Peyer's patch (tissue), 4 donors: Measurements from ENCODE around the gene CRB2.

Source experiments
- POLR2A ChIP-seq, 2 donors: fragments of 450-650 bp; IDR thresholded peaks; one replicate each; pipeline ENCODE4 v1.5.1; 2017; ENCODE audit warnings: antibody characterized with exemption in 2 of 2, mild to moderate bottlenecking in 2 of 2, moderate library complexity in 2 of 2
- TF ChIP-seq, protein P1 (sequence below), 6 experiments: fragments of 450-650 bp in 4 of 6; fragments of 200-600 bp in 2 of 6; sonication (generic) in 1 of 6; IDR thresholded peaks; one replicate each; pipeline ENCODE4 v1.5.1; 2017 to 2019; ENCODE audit warnings: antibody characterized with exemption in 6 of 6, mild to moderate bottlenecking in 3 of 6, moderate library complexity in 1 of 6

DNA sequence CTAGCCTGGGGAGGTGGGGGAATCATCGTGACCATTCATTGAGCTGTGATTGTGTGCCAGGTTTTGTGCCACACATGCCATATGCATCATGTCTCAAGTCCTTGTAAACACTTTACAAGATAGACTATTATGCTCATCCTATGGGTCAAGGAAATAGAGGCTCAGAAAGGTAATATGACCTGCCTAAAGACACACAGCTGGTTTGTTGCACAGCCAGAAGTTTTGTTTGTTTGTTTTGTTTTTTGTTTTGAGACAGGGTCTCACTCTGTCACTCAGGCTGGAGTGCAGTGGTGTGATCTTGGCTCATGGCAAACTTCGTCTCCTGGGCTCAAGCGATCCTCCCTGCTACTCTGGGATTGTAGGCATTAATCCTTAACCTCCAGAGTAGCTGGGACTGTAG lies 21.4 kb upstream of the CRB2 start:
- TF ChIP-seq POLR2A (IDR thresholded peaks at IDR 0.05) = no peak
- TF ChIP-seq, protein P1, sequence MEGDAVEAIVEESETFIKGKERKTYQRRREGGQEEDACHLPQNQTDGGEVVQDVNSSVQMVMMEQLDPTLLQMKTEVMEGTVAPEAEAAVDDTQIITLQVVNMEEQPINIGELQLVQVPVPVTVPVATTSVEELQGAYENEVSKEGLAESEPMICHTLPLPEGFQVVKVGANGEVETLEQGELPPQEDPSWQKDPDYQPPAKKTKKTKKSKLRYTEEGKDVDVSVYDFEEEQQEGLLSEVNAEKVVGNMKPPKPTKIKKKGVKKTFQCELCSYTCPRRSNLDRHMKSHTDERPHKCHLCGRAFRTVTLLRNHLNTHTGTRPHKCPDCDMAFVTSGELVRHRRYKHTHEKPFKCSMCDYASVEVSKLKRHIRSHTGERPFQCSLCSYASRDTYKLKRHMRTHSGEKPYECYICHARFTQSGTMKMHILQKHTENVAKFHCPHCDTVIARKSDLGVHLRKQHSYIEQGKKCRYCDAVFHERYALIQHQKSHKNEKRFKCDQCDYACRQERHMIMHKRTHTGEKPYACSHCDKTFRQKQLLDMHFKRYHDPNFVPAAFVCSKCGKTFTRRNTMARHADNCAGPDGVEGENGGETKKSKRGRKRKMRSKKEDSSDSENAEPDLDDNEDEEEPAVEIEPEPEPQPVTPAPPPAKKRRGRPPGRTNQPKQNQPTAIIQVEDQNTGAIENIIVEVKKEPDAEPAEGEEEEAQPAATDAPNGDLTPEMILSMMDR (IDR thresholded peaks at IDR 0.05) = no peak
